Right lobe of liver (tissue), 4 donors: ENCODE data around the gene ATRX.

Experiments used
- POLR2A ChIP-seq: fragments of 450-650 bp; IDR thresholded peaks from one replicate; pipeline ENCODE4 v1.6.1; 2017; ENCODE audit warnings: antibody characterized with exemption, mild to moderate bottlenecking
- TF ChIP-seq, protein P1 (sequence below), 4 donors: fragments of 200-600 bp in 3 of 4; fragments of 450-650 bp in 1 of 4; IDR thresholded peaks; one replicate each; pipeline versions ENCODE4 v1.5.1 to v1.8.0; 2016 to 2022; ENCODE audit warnings: antibody characterized with exemption in 4 of 4, mild to moderate bottlenecking in 2 of 4
- donor health status: DM: no; HTN: no; CAD: no.
- donor health status: DM: no; HTN: no; CAD: no.
- donor health status: DM: no; HTN: yes; CAD: no.

DNA sequence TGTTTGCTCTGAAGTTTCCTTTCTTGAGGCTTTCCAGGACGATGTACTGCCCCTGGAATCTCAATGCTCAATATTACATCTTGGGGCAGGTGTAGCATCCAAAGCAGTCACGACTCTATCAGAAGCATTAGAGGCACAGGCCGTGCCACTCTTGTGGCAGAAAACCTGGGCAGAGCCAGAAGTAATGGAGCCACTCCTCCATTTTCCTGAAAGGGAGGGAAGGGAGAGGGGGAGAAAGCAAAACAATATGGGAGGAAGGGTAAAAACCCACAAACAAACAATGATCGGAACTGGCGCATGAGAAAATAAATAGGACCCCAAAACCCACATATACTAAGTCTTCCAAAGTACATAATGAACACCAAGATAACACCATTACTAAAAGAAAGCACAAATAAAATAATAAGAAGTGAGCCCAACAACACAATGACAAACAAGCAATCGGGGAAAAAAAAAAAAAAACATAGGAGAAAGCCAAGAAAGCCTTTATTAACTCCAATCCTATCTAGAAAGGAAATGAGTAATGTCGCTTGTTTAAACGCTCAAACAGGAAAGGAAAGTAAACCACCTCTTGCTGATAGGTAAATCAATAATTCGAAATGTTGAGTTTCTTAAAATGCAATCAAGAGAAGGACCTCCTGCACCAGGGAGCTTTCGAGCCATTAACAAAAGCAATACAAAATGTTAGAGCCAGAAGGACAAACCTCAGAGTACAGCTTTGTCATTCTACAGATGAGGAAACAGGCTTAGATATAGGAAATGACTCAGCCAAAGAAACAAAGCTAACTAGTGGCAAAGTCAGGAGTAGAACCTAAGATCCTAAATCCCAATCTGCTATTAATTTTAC lies 117.4 kb downstream of the ATRX start:
- no peak for TF ChIP-seq POLR2A
- TF ChIP-seq, protein P1, sequence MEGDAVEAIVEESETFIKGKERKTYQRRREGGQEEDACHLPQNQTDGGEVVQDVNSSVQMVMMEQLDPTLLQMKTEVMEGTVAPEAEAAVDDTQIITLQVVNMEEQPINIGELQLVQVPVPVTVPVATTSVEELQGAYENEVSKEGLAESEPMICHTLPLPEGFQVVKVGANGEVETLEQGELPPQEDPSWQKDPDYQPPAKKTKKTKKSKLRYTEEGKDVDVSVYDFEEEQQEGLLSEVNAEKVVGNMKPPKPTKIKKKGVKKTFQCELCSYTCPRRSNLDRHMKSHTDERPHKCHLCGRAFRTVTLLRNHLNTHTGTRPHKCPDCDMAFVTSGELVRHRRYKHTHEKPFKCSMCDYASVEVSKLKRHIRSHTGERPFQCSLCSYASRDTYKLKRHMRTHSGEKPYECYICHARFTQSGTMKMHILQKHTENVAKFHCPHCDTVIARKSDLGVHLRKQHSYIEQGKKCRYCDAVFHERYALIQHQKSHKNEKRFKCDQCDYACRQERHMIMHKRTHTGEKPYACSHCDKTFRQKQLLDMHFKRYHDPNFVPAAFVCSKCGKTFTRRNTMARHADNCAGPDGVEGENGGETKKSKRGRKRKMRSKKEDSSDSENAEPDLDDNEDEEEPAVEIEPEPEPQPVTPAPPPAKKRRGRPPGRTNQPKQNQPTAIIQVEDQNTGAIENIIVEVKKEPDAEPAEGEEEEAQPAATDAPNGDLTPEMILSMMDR (IDR thresholded peaks at IDR 0.05): no peak
